ENCODE results near the gene CASD1. TPM values are rescaled to one million over a fixed set of nuclear protein-coding genes. Genes with fewer than 3 reads are reported as not detected.

The CASD1 gene
- total RNA-seq (10 to 100 TPM; 31.5 to 73.9 TPM), polyA plus RNA-seq (10 to 100 TPM in 1 of 2 donors, 1 to 10 TPM in 1; 9.6 to 21.2 TPM)
- long read RNA-seq, donor 1, partial matches to known transcripts, result 0 of 3 reads
- long read RNA-seq, donor 1, other reads (novel, unspliced or antisense), result 0 of 3 reads
- long read RNA-seq, donor 2, partial matches to known transcripts, result 12 of 13 reads
- long read RNA-seq, donor 2, other reads (novel, unspliced or antisense), result 0 of 13 reads
- long read RNA-seq, donor 3, partial matches to known transcripts, result 0 of 1 reads
- long read RNA-seq, donor 3, other reads (novel, unspliced or antisense), result 0 of 1 reads
- long read RNA-seq, donor 4, partial matches to known transcripts, result 8 of 9 reads
- long read RNA-seq, donor 4, other reads (novel, unspliced or antisense), result 0 of 9 reads
- long read RNA-seq, donor 5, partial matches to known transcripts, result 0 of 3 reads
- long read RNA-seq, donor 5, other reads (novel, unspliced or antisense), result 0 of 3 reads

DNA sequence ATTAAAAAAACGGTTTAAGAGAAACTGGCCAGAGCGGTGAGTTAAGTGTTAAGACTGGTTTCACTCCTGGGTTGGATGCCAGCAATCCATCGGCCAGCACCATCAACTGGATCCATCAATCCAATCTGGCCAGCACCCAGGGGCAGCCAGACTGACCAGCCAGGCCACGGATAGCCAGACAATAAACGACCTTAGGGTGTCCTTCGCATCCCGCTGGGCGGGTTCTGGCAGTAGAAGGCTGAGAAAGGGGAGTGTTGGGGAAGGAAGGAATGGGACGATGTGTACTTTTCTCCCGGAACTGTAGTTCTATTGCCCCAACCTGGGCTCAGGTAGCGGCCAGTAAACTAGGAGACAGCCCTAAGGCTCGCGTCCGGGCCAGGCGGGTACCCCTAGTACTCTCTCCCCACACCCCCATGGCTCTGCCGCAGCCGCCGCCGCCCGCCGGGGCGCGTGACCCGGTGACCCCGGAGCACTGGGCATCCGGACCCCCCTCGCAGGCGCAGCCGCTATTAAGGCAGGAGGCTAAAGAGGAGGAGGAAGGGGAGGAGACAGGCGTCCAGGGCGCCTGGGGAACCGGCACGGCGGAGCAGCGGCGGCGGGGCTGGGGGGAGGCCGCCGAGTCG, at the start of gene CASD1:
Gene CASD1, plus strand, starts transcription at position 546 of the 623 bp plus-strand sequence. CDS start 276 bp downstream, outside the sequence.
- ATAC-seq (ENCODE audit: insufficient read depth, low FRiP score), result peak; percentile 42
- WGBS, 2 donors, result 4 to 5% methylated on average over 40 of the region's 40 CpGs
- Histone ChIP-seq H3K27me3 (ENCODE audit: control insufficient read depth in 3 of 3, insufficient read depth in 3 of 3, low read length in 2 of 3) (no peaks in the 10 kb centered on the region), H3K4me3 (peak within 1 kb of the TSS; percentile 84), H3K9me3 (ENCODE audit: control insufficient read depth in 4 of 4, insufficient read depth in 3 of 4, low read length in 3 of 4) (no peaks in the 10 kb centered on the region), H3K9ac (ENCODE audit: insufficient read depth in 1 of 2, low read length in 2 of 2) (peak within 1 kb of the TSS; percentile 89 to 95), H3K27ac (ENCODE audit: low read depth in 1 of 2, low read length in 1 of 2) (peak within 1 kb of the TSS; percentile 93 to 96), H3K36me3 (ENCODE audit: control insufficient read depth in 4 of 4, insufficient read depth in 4 of 4, low read length in 4 of 4) (peaks cover 0 to 4% (median 0%) of the 10 kb centered on the region in 4 donors), H3K4me1 (ENCODE audit: control insufficient read depth in 5 of 5, insufficient read depth in 5 of 5, low read length in 5 of 5) (peaks cover 3 to 28% (median 11%) of the 10 kb centered on the region in 5 donors)
- DNase-seq, result peak; percentile 58 to 68 (median 66)
- TF ChIP-seq, protein P1, sequence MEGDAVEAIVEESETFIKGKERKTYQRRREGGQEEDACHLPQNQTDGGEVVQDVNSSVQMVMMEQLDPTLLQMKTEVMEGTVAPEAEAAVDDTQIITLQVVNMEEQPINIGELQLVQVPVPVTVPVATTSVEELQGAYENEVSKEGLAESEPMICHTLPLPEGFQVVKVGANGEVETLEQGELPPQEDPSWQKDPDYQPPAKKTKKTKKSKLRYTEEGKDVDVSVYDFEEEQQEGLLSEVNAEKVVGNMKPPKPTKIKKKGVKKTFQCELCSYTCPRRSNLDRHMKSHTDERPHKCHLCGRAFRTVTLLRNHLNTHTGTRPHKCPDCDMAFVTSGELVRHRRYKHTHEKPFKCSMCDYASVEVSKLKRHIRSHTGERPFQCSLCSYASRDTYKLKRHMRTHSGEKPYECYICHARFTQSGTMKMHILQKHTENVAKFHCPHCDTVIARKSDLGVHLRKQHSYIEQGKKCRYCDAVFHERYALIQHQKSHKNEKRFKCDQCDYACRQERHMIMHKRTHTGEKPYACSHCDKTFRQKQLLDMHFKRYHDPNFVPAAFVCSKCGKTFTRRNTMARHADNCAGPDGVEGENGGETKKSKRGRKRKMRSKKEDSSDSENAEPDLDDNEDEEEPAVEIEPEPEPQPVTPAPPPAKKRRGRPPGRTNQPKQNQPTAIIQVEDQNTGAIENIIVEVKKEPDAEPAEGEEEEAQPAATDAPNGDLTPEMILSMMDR (IDR thresholded peaks at IDR 0.05; ENCODE audit: control extremely low read depth, extremely low read depth), result no peak

DNA sequence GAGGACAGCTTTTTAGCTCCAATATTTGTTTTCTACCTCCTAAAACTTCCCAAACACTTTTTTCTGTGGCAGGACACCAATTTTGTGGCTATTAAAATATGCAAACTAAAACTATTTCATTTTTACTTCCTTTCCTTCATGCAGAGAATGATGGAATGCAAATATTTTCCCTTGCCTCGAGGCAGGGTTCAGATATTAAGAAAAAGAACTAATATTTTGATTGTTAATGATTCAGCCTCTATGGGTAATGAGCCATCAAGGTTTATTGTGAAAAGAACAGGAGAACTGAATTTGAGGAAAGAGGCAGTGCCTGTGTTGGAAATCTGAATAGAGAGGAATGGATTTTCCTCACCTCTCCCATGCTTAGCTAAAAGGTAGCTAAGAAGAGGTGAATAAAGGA, 43.1 kb upstream of the CASD1 start:
- ATAC-seq (ENCODE audit: insufficient read depth, low FRiP score) (no peak), DNase-seq (no peak)
- H3K27ac ChIP-seq (ENCODE audit: low read depth in 1 of 2, low read length in 1 of 2), result no peak overlapping the region
- no peak overlapping the region for H3K4me3 ChIP-seq
- H3K27me3 ChIP-seq (ENCODE audit: control insufficient read depth in 3 of 3, insufficient read depth in 3 of 3, low read length in 2 of 3), result no peaks in the 10 kb centered on the region
- no peaks in the 10 kb centered on the region for H3K4me1 ChIP-seq (ENCODE audit: control insufficient read depth in 5 of 5, insufficient read depth in 5 of 5, low read length in 5 of 5)
- TF ChIP-seq, protein P1 (IDR thresholded peaks at IDR 0.05; ENCODE audit: control extremely low read depth, extremely low read depth), result no peak
- peaks cover 0 to 4% (median 0%) of the 10 kb centered on the region in 4 donors for H3K9me3 ChIP-seq (ENCODE audit: control insufficient read depth in 4 of 4, insufficient read depth in 3 of 4, low read length in 3 of 4)
- H3K36me3 ChIP-seq (ENCODE audit: control insufficient read depth in 4 of 4, insufficient read depth in 4 of 4, low read length in 4 of 4), result no peaks in the 10 kb centered on the region
- WGBS, 2 donors, result 54 to 70% methylated on average over 1 of the region's 1 CpG
- no peak overlapping the region for H3K9ac ChIP-seq (ENCODE audit: insufficient read depth in 1 of 2, low read length in 2 of 2)

DNA sequence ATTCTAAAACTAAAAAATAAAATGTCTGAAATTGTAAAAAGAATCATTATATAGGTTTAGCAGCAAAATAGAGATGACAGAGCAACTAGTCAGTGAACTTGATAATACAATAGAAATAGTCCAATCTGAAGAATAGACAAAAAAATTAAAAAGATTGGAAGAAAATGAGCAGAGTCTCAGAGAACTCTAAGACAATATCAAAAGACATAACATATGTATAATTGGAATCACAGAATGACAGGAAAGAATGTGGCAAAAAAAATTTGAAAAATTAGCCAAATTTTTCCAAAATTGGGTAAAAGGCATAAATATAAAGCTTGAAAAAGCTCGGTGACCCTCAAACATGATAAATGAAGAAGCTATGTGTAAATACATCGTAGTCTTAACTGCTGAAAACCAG, 38.0 kb upstream of the CASD1 start:
- TF ChIP-seq, protein P1 (IDR thresholded peaks at IDR 0.05; ENCODE audit: control extremely low read depth, extremely low read depth), result no peak
- H3K27ac ChIP-seq (ENCODE audit: low read depth in 1 of 2, low read length in 1 of 2), result no peak overlapping the region
- H3K27me3 ChIP-seq (ENCODE audit: control insufficient read depth in 3 of 3, insufficient read depth in 3 of 3, low read length in 2 of 3), result no peaks in the 10 kb centered on the region
- no peak overlapping the region for H3K4me3 ChIP-seq
- H3K9ac ChIP-seq (ENCODE audit: insufficient read depth in 1 of 2, low read length in 2 of 2), result no peak overlapping the region
- peaks cover 0 to 4% (median 1%) of the 10 kb centered on the region in 4 donors for H3K9me3 ChIP-seq (ENCODE audit: control insufficient read depth in 4 of 4, insufficient read depth in 3 of 4, low read length in 3 of 4)
- no peaks in the 10 kb centered on the region for H3K36me3 ChIP-seq (ENCODE audit: control insufficient read depth in 4 of 4, insufficient read depth in 4 of 4, low read length in 4 of 4)
- DNase-seq, result no peak
- no peaks in the 10 kb centered on the region for H3K4me1 ChIP-seq (ENCODE audit: control insufficient read depth in 5 of 5, insufficient read depth in 5 of 5, low read length in 5 of 5)
- WGBS, 2 donors, result 89 to 91% methylated on average over 2 of the region's 2 CpGs
- no peak for ATAC-seq (ENCODE audit: insufficient read depth, low FRiP score)
